Neural cell (in vitro differentiated cells): Measurements from ENCODE around the gene ANKRD42.

ENCODE experiments used
- CTCF ChIP-seq: fragments of 450-650 bp; IDR thresholded peaks from 2 replicates; pipeline ENCODE4 v1.5.1; 2014; ENCODE audit warnings: antibody characterized with exemption, mild to moderate bottlenecking, moderate library complexity; ENCODE audit not compliant: poor library complexity, severe bottlenecking
- EP300 ChIP-seq: fragments of 450-650 bp; conservative IDR thresholded peaks from 2 replicates; pipeline ENCODE4 v1.6.1; 2014; ENCODE audit warnings: antibody characterized with exemption, mild to moderate bottlenecking, moderate library complexity; ENCODE audit not compliant: poor library complexity, severe bottlenecking
- EZH2 ChIP-seq: fragments of 200-600, 300-800 bp; shearing (Covaris generic), sonication (generic); IDR thresholded peaks from 2 replicates; pipeline ENCODE4 v1.6.1; 2014; ENCODE audit warnings: antibody characterized with exemption, low read length, borderline replicate concordance, mild to moderate bottlenecking; ENCODE audit not compliant: insufficient read depth, poor library complexity, severe bottlenecking
- POLR2AphosphoS5 ChIP-seq: IDR thresholded peaks from 2 replicates; pipeline ENCODE4 v1.6.1; 2012
- REST ChIP-seq: IDR thresholded peaks from 2 replicates; pipeline ENCODE4 v1.6.1; 2012; ENCODE audit warnings: borderline replicate concordance

- TF ChIP-seq EZH2 (no peak), CTCF (no peak), EP300 (no peak), REST (no peak), POLR2AphosphoS5 (no peak)
Observed at GRCh38 chr11:83170865-83171264, 22.6 kb upstream of the ANKRD42 start.
